ENCODE measurements around the gene SLC47A2. TPM values are rescaled to one million over a fixed set of nuclear protein-coding genes. Genes with fewer than 3 reads are reported as not detected.
A peak's percentile ranks its signal among the peaks of the same experiment; 100 is the strongest.

The SLC47A2 gene
- total and polyA plus RNA-seq, 8 donors = 0.78 TPM; not detected in 7

DNA sequence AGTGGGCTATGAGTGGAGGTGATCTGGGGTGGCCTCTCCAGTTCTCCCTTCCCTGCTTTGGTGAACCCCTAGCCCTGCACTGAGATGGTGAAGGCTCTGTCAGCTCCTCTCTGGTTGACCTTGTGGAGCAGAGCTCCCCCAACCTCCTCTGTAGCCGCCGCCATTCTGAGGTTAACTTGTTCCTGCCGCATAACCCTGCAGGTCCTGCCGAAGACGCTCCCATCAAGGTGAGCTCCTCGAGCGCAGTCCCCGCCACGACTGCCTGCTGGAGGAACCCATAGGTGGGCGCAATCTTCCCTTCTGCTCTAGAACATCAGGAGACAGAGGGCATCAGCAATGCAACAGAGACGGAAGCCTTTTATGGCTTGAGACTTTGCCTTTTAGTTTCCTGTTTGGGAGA lies 15.2 kb upstream of the SLC47A2 start:
- Histone ChIP-seq H3K27ac (no peak overlapping the region), H3K36me3 (no peaks in the 10 kb centered on the region), H3K27me3 (no peaks in the 10 kb centered on the region), H3K9me3 (no peaks in the 10 kb centered on the region), H3K4me3 (no peak overlapping the region), H3K4me1 (peaks cover 20 to 42% (median 28%) of the 10 kb centered on the region in 4 donors)
- intact Hi-C loops (cut with DNase I; ENCODE audit: low total_unique reads) = no loop called here
- no peak for DNase-seq
- TF ChIP-seq POLR2AphosphoS5 (IDR thresholded peaks at IDR 0.05) = no peak
- WGBS, 5 donors = 89 to 96% (median 95%) methylated on average over 9 to 11 of the region's 11 CpGs

- Histone ChIP-seq H3K27me3 (no peaks in the 10 kb centered on the region), H3K27ac (no peak overlapping the region), H3K4me3 (no peak overlapping the region), H3K4me1 (peaks cover 20 to 47% (median 30%) of the 10 kb centered on the region in 4 donors), H3K36me3 (no peaks in the 10 kb centered on the region), H3K9me3 (no peaks in the 10 kb centered on the region)
- no peak for DNase-seq
- TF ChIP-seq POLR2AphosphoS5 (IDR thresholded peaks at IDR 0.05) (no peak), EP300 (IDR thresholded peaks at IDR 0.05) (no peak), POLR2A (IDR thresholded peaks at IDR 0.05) (no peak)
- TF ChIP-seq, protein P1, sequence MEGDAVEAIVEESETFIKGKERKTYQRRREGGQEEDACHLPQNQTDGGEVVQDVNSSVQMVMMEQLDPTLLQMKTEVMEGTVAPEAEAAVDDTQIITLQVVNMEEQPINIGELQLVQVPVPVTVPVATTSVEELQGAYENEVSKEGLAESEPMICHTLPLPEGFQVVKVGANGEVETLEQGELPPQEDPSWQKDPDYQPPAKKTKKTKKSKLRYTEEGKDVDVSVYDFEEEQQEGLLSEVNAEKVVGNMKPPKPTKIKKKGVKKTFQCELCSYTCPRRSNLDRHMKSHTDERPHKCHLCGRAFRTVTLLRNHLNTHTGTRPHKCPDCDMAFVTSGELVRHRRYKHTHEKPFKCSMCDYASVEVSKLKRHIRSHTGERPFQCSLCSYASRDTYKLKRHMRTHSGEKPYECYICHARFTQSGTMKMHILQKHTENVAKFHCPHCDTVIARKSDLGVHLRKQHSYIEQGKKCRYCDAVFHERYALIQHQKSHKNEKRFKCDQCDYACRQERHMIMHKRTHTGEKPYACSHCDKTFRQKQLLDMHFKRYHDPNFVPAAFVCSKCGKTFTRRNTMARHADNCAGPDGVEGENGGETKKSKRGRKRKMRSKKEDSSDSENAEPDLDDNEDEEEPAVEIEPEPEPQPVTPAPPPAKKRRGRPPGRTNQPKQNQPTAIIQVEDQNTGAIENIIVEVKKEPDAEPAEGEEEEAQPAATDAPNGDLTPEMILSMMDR (IDR thresholded peaks at IDR 0.05) = no peak
- 67 to 91% (median 86%) methylated on average over 4 of the region's 4 CpGs for WGBS, 5 donors
- intact Hi-C loops (cut with DNase I; ENCODE audit: low total_unique reads) = no loop called here
Measured at GRCh38 chr17:19730843-19731242, 14.5 kb upstream of the SLC47A2 start.

GRCh38 chr17:19729900-19730299 lies 13.5 kb upstream of the SLC47A2 start:
- Histone ChIP-seq H3K36me3 (no peaks in the 10 kb centered on the region), H3K27me3 (no peaks in the 10 kb centered on the region), H3K27ac (peak overlapping the region in 1 of 5 donors; percentile 87), H3K4me1 (peaks cover 24 to 51% (median 31%) of the 10 kb centered on the region in 4 donors), H3K9me3 (no peaks in the 10 kb centered on the region), H3K4me3 (no peak overlapping the region)
- TF ChIP-seq EP300 (IDR thresholded peaks at IDR 0.05) = no peak
- TF ChIP-seq POLR2A (IDR thresholded peaks at IDR 0.05) = no peak
- TF ChIP-seq, protein P1 (IDR thresholded peaks at IDR 0.05) = no peak
- TF ChIP-seq POLR2AphosphoS5 (IDR thresholded peaks at IDR 0.05) = no peak
- 87 to 99% (median 94%) methylated on average over 6 of the region's 6 CpGs for WGBS, 5 donors
- no peak for DNase-seq
- intact Hi-C loops (cut with DNase I; ENCODE audit: low total_unique reads) = no loop called here

DNA sequence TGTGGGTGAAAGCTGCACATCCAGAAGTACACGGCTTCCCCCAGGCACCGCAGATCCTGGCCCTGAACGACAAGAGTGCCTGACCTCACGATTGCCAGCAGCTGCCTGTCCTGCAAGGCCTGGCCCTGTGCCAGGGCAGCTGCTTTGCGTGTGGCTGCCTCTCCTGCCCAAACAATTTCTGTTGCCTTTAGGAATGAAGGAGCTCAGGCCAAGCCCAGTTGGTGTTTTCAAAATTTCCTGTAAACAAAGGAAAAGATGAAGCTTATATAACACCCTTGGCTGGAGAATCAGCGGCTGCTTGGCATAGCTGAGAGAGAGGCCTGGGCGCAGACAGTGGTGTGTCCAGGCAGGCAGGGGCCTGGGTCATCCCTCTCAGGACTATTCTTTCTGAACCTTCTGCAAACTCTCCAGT lies 11.7 kb upstream of the SLC47A2 start:
- WGBS, 5 donors = 8 to 24% (median 11%) methylated on average over 7 of the region's 7 CpGs

GRCh38 chr17:19727501-19728078 lies 11.2 kb upstream of the SLC47A2 start:
- Histone ChIP-seq H3K27ac (peak overlapping the region; percentile 38 to 87 (median 82)), H3K36me3 (no peaks in the 10 kb centered on the region), H3K27me3 (no peaks in the 10 kb centered on the region), H3K4me3 (no peak overlapping the region), H3K4me1 (peaks cover 35 to 52% (median 38%) of the 10 kb centered on the region in 4 donors), H3K9me3 (no peaks in the 10 kb centered on the region)
- WGBS, 5 donors = 39 to 64% (median 58%) methylated on average over 2 to 4 of the region's 4 CpGs
- DNase-seq = peak in 1 of 2 donors; percentile 82
- no peak for TF ChIP-seq POLR2A (IDR thresholded peaks at IDR 0.05)
- peak; percentile 63 to 69 (median 63) for TF ChIP-seq POLR2AphosphoS5 (IDR thresholded peaks at IDR 0.05)
- peak; percentile 56 for TF ChIP-seq EP300 (IDR thresholded peaks at IDR 0.05)
- TF ChIP-seq, protein P1 (IDR thresholded peaks at IDR 0.05) = no peak
- intact Hi-C loops (cut with DNase I; ENCODE audit: low total_unique reads) = no loop called here

More for the DNA sequence above, 11.7 kb upstream of the SLC47A2 start:
- Histone ChIP-seq H3K27me3 (no peaks in the 10 kb centered on the region), H3K4me3 (no peak overlapping the region), H3K27ac (peak overlapping the region; percentile 38 to 87 (median 82)), H3K9me3 (no peaks in the 10 kb centered on the region), H3K36me3 (no peaks in the 10 kb centered on the region), H3K4me1 (peaks cover 35 to 52% (median 38%) of the 10 kb centered on the region in 4 donors)
- intact Hi-C loops (cut with DNase I; ENCODE audit: low total_unique reads) = no loop called here
- TF ChIP-seq POLR2AphosphoS5 (IDR thresholded peaks at IDR 0.05) (peak; percentile 70 to 83 (median 81)), POLR2A (IDR thresholded peaks at IDR 0.05) (no peak)
- peak; percentile 88 for DNase-seq

Data from stomach (tissue), 9 donors.